ENCODE measurements around the gene SLC12A8. TPM values are rescaled to one million over a fixed set of nuclear protein-coding genes. Genes with fewer than 3 reads are reported as not detected.

The SLC12A8 gene
- total RNA-seq, 1 experiment from 2014 or later, result 13.0 TPM

DNA sequence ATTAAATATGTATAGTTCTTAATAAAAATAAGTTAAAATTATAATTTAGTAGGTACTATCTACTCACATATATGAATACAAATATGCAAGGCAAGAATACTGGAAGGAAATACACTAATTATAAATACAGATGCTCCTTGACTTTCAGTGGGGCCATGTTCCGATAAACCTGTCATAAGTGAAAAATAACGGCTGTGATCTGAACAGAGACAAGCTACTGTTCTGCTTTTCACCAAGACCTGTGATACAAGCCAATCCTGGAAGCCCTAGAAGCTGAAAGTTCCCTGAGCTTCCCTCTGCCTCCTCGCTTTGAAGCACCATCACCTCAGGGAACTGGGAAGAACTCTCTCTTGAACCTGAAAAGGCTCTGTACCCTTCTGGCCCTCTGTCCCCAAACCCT is 55.4 kb downstream of the SLC12A8 start:
- CTCF ChIA-PET, result interaction anchor here (1.6 kb wide), 1 partner anchor 162 kb away, joined by 5 read pairs; no protein-coding TSS in a partner anchor
- H3K27ac Mint-ChIP-seq (ENCODE audit: low read depth, unreplicated experiment), result no peak overlapping the region
- H3K36me3 Mint-ChIP-seq (ENCODE audit: insufficient read depth, unreplicated experiment), result peaks cover 16% of the 10 kb centered on the region
- H3K4me3 Mint-ChIP-seq (ENCODE audit: unreplicated experiment), result no peak overlapping the region
- no peak for DNase-seq (ENCODE audit: unreplicated experiment)
- intact Hi-C loops (cut with micrococcal nuclease), result loop anchor here (10.0 kb wide), 1 partner anchor 428 kb away; no protein-coding TSS in a partner anchor
- H3K4me1 Mint-ChIP-seq (ENCODE audit: insufficient read depth, unreplicated experiment), result peaks cover 4% of the 10 kb centered on the region
- TF ChIP-seq, protein P1, sequence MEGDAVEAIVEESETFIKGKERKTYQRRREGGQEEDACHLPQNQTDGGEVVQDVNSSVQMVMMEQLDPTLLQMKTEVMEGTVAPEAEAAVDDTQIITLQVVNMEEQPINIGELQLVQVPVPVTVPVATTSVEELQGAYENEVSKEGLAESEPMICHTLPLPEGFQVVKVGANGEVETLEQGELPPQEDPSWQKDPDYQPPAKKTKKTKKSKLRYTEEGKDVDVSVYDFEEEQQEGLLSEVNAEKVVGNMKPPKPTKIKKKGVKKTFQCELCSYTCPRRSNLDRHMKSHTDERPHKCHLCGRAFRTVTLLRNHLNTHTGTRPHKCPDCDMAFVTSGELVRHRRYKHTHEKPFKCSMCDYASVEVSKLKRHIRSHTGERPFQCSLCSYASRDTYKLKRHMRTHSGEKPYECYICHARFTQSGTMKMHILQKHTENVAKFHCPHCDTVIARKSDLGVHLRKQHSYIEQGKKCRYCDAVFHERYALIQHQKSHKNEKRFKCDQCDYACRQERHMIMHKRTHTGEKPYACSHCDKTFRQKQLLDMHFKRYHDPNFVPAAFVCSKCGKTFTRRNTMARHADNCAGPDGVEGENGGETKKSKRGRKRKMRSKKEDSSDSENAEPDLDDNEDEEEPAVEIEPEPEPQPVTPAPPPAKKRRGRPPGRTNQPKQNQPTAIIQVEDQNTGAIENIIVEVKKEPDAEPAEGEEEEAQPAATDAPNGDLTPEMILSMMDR (IDR thresholded peaks at IDR 0.05; ENCODE audit: unreplicated experiment), result no peak
- H3K27me3 Mint-ChIP-seq (ENCODE audit: insufficient read depth, unreplicated experiment), result no peaks in the 10 kb centered on the region
- H3K9me3 Mint-ChIP-seq (ENCODE audit: unreplicated experiment), result no peaks in the 10 kb centered on the region
- POLR2A ChIA-PET, result interaction anchor here (1.4 kb wide), 1 partner anchor 13 kb away, joined by 3 read pairs; no protein-coding TSS in a partner anchor
- no TSS peak for BruUV-seq (replicated peaks)

DNA sequence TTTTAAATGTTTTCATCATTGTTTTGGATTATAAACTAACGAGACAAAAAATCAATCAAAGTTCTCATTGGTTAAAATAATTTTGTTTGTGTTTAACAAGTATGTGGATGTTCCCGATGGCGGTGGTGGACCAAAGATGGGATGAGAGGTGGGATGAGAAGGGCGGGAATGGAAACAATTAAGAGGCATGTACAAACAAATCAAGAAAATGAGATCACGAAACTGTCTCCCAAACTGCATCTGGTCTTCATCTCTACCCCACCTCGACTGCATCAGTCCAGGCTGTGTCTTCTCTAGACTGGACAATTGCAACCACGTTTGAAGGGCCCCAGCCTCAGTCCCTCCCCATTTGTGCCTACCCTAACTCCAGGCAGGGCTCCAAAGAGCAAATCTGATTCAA is 56.1 kb downstream of the SLC12A8 start:
- no peak overlapping the region for H3K27ac Mint-ChIP-seq (ENCODE audit: low read depth, unreplicated experiment)
- TF ChIP-seq, protein P1 (IDR thresholded peaks at IDR 0.05; ENCODE audit: unreplicated experiment), result no peak
- intact Hi-C loops (cut with micrococcal nuclease), result loop anchor here (10.0 kb wide), 1 partner anchor 428 kb away; no protein-coding TSS in a partner anchor
- H3K4me1 Mint-ChIP-seq (ENCODE audit: insufficient read depth, unreplicated experiment), result peaks cover 4% of the 10 kb centered on the region
- peaks cover 14% of the 10 kb centered on the region for H3K36me3 Mint-ChIP-seq (ENCODE audit: insufficient read depth, unreplicated experiment)
- BruUV-seq (replicated peaks), result no TSS peak
- no peak overlapping the region for H3K4me3 Mint-ChIP-seq (ENCODE audit: unreplicated experiment)
- no peaks in the 10 kb centered on the region for H3K9me3 Mint-ChIP-seq (ENCODE audit: unreplicated experiment)
- ChIA-PET POLR2A (interaction anchor here (1.4 kb wide), 1 partner anchor 14 kb away, joined by 3 read pairs; no protein-coding TSS in a partner anchor), CTCF (interaction anchor here (1.6 kb wide), 1 partner anchor 161 kb away, joined by 5 read pairs; no protein-coding TSS in a partner anchor)
- DNase-seq (ENCODE audit: unreplicated experiment), result no peak
- no peaks in the 10 kb centered on the region for H3K27me3 Mint-ChIP-seq (ENCODE audit: insufficient read depth, unreplicated experiment)

- Mint-ChIP-seq H3K9me3 (ENCODE audit: unreplicated experiment) (no peaks in the 10 kb centered on the region), H3K4me3 (ENCODE audit: unreplicated experiment) (no peak overlapping the region), H3K27me3 (ENCODE audit: insufficient read depth, unreplicated experiment) (no peaks in the 10 kb centered on the region), H3K27ac (ENCODE audit: low read depth, unreplicated experiment) (no peak overlapping the region), H3K4me1 (ENCODE audit: insufficient read depth, unreplicated experiment) (peaks cover 4% of the 10 kb centered on the region), H3K36me3 (ENCODE audit: insufficient read depth, unreplicated experiment) (peaks cover 10% of the 10 kb centered on the region)
- ChIA-PET CTCF (interaction anchor here (0.8 kb wide), 1 partner anchor 160 kb away, joined by 3 read pairs; no protein-coding TSS in a partner anchor), POLR2A (no interaction called here)
- BruUV-seq (replicated peaks), result no TSS peak
- TF ChIP-seq, protein P1 (IDR thresholded peaks at IDR 0.05; ENCODE audit: unreplicated experiment), result no peak
- intact Hi-C loops (cut with micrococcal nuclease), result loop anchor here (5.0 to 10.0 kb wide), 2 partner anchors 228 to 430 kb away; no protein-coding TSS in a partner anchor
- no peak for DNase-seq (ENCODE audit: unreplicated experiment)
Observed at GRCh38 chr3:125154800-125155269, 57.7 kb downstream of the SLC12A8 start.

GRCh38 chr3:125154110-125154509 is 58.4 kb downstream of the SLC12A8 start:
- Mint-ChIP-seq H3K4me3 (ENCODE audit: unreplicated experiment) (no peak overlapping the region), H3K4me1 (ENCODE audit: insufficient read depth, unreplicated experiment) (peaks cover 4% of the 10 kb centered on the region), H3K9me3 (ENCODE audit: unreplicated experiment) (no peaks in the 10 kb centered on the region), H3K36me3 (ENCODE audit: insufficient read depth, unreplicated experiment) (peaks cover 6% of the 10 kb centered on the region), H3K27ac (ENCODE audit: low read depth, unreplicated experiment) (no peak overlapping the region), H3K27me3 (ENCODE audit: insufficient read depth, unreplicated experiment) (no peaks in the 10 kb centered on the region)
- intact Hi-C loops (cut with micrococcal nuclease), result loop anchor here (5.0 to 10.0 kb wide), 2 partner anchors 227 to 431 kb away; no protein-coding TSS in a partner anchor
- ChIA-PET CTCF (interaction anchor here (0.5 to 0.8 kb wide), 2 partner anchors 159 to 218 kb away, joined by 3 read pairs; no protein-coding TSS in a partner anchor), POLR2A (no interaction called here)
- TF ChIP-seq, protein P1 (IDR thresholded peaks at IDR 0.05; ENCODE audit: unreplicated experiment), result no peak
- no peak for DNase-seq (ENCODE audit: unreplicated experiment)
- no TSS peak for BruUV-seq (replicated peaks)
